Left ventricle myocardium inferior (tissue), 1 donor: ENCODE data around the gene YES1. TPM values are rescaled to one million over a fixed set of nuclear protein-coding genes. Genes with fewer than 3 reads are reported as not detected.
"Not testable (repeated sequence)": the region's sequence is repeated elsewhere in the genome, so short reads cannot be mapped to it uniquely, and the experiment has no call there.

ENCODE experiments used
- DNase-seq: peaks from one replicate; pipeline ENCODE4 v3.0.0-alpha.2; 2020
- H3K27ac ChIP-seq: fragments of 200-600 bp; replicated peaks from 2 replicates; pipeline ENCODE4 v1.8.0; 2021
- H3K27me3 ChIP-seq: fragments of 200-600 bp; 2 replicates; pipeline ENCODE4 v1.8.0; 2021; ENCODE audit warnings: low read depth
- H3K36me3 ChIP-seq: fragments of 200-600 bp; 2 replicates; pipeline ENCODE4 v1.8.0; 2021
- H3K4me1 ChIP-seq: fragments of 200-600 bp; 2 replicates; pipeline ENCODE4 v1.8.0; 2021
- H3K4me3 ChIP-seq: fragments of 200-600 bp; 2 replicates; pipeline ENCODE4 v1.8.0; 2021; ENCODE audit warnings: mild to moderate bottlenecking, moderate library complexity
- H3K9me3 ChIP-seq: fragments of 200-600 bp; replicated peaks from 2 replicates; pipeline ENCODE4 v1.8.0; 2021
- intact Hi-C: fragments of 100-400 bp; cut with micrococcal nuclease; formaldehyde crosslinking; loops from one replicate; pipeline ENCODE4 v1.11.0; 2022
- total RNA-seq: library from RNA; stranded (reverse); fragmentation: NEBNext Ultra II Directional; extraction: Animal tissue kit (Norgen Biotek cat#: 25700); gene quantifications from one replicate; pipeline ENCODE4 v1.2.1, GENCODE V29; 2021
- TF ChIP-seq, protein P1 (sequence below): fragments of 200-600 bp; IDR thresholded peaks from 2 replicates; pipeline ENCODE4 v1.8.0; 2021; ENCODE audit warnings: antibody characterized with exemption, mild to moderate bottlenecking, borderline replicate concordance
- donor health status: DM: no; HTN: yes; CAD: no; lungs with severe emphysema.

YES1 gene
- total RNA-seq, 1 donor from 2014 or later, result 21.7 TPM

DNA sequence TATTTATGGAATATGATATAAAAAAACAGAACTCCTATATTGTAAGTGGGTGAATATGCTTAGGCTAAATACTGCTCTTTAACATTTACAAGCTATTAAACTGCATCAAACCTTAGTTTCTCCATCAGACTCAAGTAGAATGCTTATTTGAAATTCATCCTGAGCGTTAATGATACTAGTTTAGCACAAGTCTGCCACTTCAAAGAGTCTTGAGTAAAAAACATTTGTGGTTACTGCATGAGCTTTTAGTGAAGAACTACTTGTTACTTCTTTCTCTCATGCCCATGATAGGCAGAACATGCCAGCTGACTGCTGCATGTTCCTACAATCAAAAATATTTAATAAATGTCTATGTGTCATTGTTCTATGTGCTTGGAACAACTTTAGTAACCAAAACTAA lies 12.1 kb downstream of the YES1 start:
- H3K27me3 ChIP-seq, result no peaks in the 10 kb centered on the region
- intact Hi-C loops, result no loop called here
- H3K4me3 ChIP-seq, result no peak overlapping the region
- H3K36me3 ChIP-seq, result no peaks in the 10 kb centered on the region
- TF ChIP-seq, protein P1, sequence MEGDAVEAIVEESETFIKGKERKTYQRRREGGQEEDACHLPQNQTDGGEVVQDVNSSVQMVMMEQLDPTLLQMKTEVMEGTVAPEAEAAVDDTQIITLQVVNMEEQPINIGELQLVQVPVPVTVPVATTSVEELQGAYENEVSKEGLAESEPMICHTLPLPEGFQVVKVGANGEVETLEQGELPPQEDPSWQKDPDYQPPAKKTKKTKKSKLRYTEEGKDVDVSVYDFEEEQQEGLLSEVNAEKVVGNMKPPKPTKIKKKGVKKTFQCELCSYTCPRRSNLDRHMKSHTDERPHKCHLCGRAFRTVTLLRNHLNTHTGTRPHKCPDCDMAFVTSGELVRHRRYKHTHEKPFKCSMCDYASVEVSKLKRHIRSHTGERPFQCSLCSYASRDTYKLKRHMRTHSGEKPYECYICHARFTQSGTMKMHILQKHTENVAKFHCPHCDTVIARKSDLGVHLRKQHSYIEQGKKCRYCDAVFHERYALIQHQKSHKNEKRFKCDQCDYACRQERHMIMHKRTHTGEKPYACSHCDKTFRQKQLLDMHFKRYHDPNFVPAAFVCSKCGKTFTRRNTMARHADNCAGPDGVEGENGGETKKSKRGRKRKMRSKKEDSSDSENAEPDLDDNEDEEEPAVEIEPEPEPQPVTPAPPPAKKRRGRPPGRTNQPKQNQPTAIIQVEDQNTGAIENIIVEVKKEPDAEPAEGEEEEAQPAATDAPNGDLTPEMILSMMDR, result no peak
- H3K27ac ChIP-seq, result no peak overlapping the region
- no peak for DNase-seq
- H3K9me3 ChIP-seq, result peaks cover 6% of the 10 kb centered on the region
- H3K4me1 ChIP-seq, result peaks cover 21% of the 10 kb centered on the region

DNA sequence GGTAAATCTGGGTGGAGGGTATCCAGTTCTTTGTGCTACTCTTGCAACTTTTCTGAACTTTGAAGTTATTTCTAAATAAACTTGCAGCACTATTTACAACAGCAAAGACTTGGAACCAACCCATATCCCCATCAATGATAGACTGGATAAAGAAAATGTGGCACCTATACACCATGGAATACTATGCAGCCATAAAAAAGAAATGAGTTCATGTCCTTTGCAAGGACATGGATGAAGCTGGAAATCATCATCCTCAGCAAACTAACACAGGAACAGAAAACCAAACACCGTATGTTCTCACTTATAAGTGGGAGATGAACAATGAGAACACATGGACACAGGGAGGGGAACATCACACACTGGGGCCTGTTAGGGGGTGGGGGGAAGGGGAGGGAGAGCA lies 16.7 kb downstream of the YES1 start:
- H3K4me3 ChIP-seq, H3K36me3 ChIP-seq, intact Hi-C loops, H3K27me3 ChIP-seq, H3K27ac ChIP-seq, DNase-seq: not testable (repeated sequence)
- Histone ChIP-seq H3K9me3 (peaks cover 19% of the 10 kb centered on the region), H3K4me1 (peaks cover 29% of the 10 kb centered on the region)

DNA sequence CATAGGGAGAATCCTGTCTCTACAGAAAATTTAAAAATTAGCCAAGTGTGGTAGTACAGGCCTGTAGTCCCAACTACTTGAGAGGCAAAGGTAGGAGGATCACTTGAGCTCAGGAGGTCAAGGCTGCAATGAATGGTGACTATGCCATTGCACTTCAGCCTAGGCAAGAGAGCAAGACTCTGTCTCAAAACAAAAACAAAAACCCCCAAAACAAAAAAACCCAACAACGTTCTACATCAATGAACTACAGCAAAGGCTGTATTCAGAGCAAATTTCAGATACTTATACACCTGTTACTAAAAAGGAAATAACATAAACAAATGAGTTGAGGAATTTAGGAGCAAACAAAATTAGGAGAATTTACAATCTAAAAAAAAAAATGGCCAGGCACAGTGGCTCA lies 22.6 kb downstream of the YES1 start:
- Histone ChIP-seq H3K4me1 (peaks cover 34% of the 10 kb centered on the region), H3K4me3 (no peak overlapping the region), H3K27ac (no peak overlapping the region), H3K9me3 (peaks cover 12% of the 10 kb centered on the region), H3K27me3 (no peaks in the 10 kb centered on the region), H3K36me3 (no peaks in the 10 kb centered on the region)
- no peak for DNase-seq
- intact Hi-C loops, result no loop called here
- TF ChIP-seq, protein P1, result no peak

DNA sequence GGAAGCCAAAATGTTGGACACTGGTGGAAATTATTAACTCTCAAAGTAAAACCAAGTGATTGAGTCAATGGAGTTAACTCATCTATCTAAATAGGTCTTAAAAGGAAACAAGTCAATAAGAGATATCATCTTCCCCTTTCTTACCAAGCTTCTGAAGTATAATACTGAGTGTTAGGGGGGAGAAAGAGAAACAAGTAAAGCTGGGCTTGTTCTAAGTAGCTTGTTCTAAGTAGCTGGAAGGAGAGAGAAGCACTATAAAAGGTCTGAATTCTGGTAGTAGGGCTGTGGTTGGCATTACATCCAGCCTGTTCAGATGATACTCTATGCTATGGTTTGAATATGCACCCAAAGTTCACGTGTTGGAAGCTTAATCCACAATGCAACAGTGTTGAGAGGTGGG lies 26.8 kb downstream of the YES1 start:
- no peak overlapping the region for H3K4me3 ChIP-seq
- no peaks in the 10 kb centered on the region for H3K36me3 ChIP-seq
- TF ChIP-seq, protein P1, result no peak
- intact Hi-C loops, result no loop called here
- H3K27ac ChIP-seq, result no peak overlapping the region
- peaks cover 19% of the 10 kb centered on the region for H3K4me1 ChIP-seq
- no peak for DNase-seq
- peaks cover 6% of the 10 kb centered on the region for H3K9me3 ChIP-seq
- H3K27me3 ChIP-seq, result no peaks in the 10 kb centered on the region

DNA sequence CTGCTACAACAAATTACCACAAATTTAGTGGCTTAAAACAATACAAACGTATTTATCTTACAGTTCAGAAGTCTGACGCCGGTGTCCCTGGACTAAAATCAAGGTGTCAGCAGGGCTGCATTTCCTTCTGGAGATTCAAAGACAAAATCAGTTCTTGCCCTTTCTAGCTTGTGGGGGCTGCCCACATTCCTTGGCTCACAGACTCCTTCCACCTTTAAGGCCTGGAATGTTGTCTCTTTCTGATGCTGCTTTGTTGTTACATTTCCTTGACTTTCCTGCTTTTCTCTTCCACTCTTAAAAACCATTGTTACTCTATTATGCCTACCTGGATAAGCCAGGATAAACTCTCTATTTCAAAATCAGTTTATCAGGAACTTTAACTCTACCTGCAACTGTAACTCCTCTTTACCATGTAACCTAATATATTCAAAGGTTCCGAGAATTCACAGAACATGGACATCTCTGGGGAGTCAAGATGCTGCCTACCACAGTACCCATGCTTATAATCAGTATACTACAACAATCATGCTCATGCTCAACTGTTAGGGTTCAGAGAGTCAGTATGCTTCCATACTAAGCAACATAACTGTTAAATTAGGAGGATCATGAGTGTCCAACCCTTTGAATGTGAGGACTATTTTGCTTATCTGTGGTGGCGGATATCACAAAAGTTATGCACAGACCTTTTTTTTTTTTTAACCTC lies 27.4 kb downstream of the YES1 start:
- Histone ChIP-seq H3K27me3 (no peaks in the 10 kb centered on the region), H3K27ac (no peak overlapping the region), H3K9me3 (peaks cover 6% of the 10 kb centered on the region), H3K4me3 (no peak overlapping the region), H3K36me3 (no peaks in the 10 kb centered on the region), H3K4me1 (peaks cover 22% of the 10 kb centered on the region)
- intact Hi-C loops, result no loop called here
- DNase-seq, result no peak
- TF ChIP-seq, protein P1, result no peak

DNA sequence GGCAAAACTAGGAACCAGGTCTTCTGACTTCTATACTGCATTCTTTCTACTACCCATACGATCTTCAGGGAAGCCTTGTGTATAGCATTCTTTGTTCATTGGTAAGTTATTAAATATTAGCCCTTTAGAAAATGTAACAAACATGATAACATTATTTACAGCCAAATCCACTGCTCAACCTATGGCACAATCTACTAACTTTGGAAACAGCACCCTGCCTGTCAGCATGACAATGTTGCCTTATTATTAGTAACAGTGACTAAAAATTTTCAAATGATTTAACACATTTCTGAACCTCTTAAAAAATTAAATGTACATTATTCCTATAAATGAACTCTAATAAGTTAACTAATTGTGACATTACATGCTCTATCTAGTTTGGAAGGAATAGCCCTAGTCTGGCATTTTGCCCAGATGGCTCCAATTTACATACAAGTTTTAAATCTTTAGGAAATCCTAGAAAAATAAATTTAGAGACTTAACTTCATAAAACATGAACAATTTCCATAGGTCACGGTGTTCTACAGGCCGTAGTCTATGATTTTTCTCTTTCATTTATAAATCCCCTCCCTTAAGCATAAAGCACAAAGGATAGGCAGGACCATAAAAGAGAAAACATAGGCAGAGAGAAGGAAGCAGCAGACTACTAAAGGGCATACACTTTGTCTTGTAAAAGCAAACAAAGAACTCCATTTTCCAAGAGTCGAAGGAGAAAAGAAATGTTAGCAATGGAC lies 33.7 kb downstream of the YES1 start:
- no peak overlapping the region for H3K4me3 ChIP-seq
- intact Hi-C loops, result no loop called here
- TF ChIP-seq, protein P1, result no peak
- H3K27ac ChIP-seq, result no peak overlapping the region
- H3K9me3 ChIP-seq, result no peaks in the 10 kb centered on the region
- no peaks in the 10 kb centered on the region for H3K36me3 ChIP-seq
- no peak for DNase-seq
- H3K27me3 ChIP-seq, result no peaks in the 10 kb centered on the region
- peaks cover 35% of the 10 kb centered on the region for H3K4me1 ChIP-seq
